Body of pancreas (tissue), 4 donors: ENCODE data around the gene PDE10A.

Experiments
- POLR2A ChIP-seq, 3 donors: fragments of 450-650 bp; IDR thresholded peaks; one replicate each; pipeline ENCODE4 v1.6.1; 2016; ENCODE audit warnings: antibody characterized with exemption in 3 of 3, mild to moderate bottlenecking in 2 of 3
- TF ChIP-seq, protein P1 (sequence below), 7 experiments: fragments of 450-650 bp in 4 of 7; fragments of 200-600 bp in 3 of 7; sonication (generic) in 3 of 7; IDR thresholded peaks; one replicate each; pipeline ENCODE4 v1.5.1; 2016 to 2019; ENCODE audit warnings: antibody characterized with exemption in 7 of 7

DNA sequence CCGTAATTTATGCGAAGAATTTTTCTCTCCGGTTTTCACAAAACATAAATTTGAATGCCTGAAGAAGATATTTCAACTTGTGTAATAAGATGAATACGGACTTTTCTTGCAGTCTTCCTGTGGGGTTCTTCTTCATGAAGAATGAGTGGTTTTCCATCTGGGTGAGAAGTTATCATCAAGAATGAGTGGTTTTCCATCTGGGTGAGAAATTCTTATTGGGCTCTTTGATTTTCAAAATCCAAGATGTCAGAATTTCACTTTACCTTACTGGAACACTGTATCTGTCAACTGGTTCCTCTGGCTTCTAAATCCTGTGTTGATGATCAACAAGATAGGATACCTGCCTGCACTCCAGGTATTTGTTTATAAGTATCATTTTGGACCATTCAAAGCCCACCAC is 193.6 kb downstream of the PDE10A start:
- no peak for TF ChIP-seq POLR2A (IDR thresholded peaks at IDR 0.05)
- TF ChIP-seq, protein P1, sequence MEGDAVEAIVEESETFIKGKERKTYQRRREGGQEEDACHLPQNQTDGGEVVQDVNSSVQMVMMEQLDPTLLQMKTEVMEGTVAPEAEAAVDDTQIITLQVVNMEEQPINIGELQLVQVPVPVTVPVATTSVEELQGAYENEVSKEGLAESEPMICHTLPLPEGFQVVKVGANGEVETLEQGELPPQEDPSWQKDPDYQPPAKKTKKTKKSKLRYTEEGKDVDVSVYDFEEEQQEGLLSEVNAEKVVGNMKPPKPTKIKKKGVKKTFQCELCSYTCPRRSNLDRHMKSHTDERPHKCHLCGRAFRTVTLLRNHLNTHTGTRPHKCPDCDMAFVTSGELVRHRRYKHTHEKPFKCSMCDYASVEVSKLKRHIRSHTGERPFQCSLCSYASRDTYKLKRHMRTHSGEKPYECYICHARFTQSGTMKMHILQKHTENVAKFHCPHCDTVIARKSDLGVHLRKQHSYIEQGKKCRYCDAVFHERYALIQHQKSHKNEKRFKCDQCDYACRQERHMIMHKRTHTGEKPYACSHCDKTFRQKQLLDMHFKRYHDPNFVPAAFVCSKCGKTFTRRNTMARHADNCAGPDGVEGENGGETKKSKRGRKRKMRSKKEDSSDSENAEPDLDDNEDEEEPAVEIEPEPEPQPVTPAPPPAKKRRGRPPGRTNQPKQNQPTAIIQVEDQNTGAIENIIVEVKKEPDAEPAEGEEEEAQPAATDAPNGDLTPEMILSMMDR (IDR thresholded peaks at IDR 0.05): no peak
